HG02884 (cell line): ENCODE measurements around the gene RBM44.
"Not testable (repeated sequence)": the region's sequence is repeated elsewhere in the genome, so short reads cannot be mapped to it uniquely, and the experiment has no call there.

Experiments
- ATAC-seq: cut with Tn5 transposase; IDR thresholded peaks from one replicate; pipeline ENCODE4 v1.9.1; 2021; ENCODE audit warnings: mild to moderate bottlenecking, moderate library complexity; ENCODE audit not compliant: unreplicated experiment

The RBM44 gene

GRCh38 chr2:237798236-237799059, at the start of gene RBM44:
Gene RBM44 (plus strand): TSS chr2:237798779. CDS start chr2:237813610, 14,831 bp downstream.
- ATAC-seq = no peak

DNA sequence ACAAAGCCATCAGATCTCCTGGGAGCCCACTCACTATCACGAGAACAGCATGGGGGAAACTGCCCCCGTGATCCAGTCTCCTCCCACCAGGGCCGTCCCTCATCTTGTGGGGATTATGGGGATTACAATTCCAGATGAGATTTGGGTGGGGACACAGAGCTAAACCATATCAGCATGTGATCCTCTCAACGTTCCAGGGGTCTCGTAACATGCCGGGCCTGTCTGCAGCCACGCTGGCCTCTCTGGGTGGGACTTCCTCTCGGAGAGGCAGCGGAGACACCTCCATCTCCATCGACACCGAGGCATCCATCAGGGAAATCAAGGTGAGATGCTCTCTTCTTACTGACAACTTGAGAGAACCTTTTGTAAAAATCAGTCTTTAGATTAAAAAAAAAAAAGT, 49.6 kb upstream of the RBM44 start:
- no peak for ATAC-seq

DNA sequence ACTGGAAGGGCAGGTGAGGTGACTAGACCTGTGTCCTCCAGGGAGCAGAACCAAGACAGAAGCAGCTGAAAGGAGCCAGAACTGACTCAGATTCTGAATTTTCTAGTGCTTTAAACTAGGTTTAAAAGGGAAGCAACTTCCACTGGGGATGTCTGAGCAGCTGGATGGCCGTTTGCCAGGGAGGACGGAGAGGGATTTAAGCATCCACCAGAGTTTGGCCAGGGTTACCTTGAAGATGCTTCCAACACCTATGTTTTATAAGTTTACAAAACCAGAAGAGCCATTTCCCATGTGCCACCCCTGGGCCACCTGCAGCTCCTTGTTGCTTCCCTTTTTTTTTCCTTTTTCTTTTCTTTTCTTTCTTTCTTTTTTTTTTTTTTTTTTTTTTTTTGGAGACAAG, 48.6 kb upstream of the RBM44 start:
- no peak for ATAC-seq

DNA sequence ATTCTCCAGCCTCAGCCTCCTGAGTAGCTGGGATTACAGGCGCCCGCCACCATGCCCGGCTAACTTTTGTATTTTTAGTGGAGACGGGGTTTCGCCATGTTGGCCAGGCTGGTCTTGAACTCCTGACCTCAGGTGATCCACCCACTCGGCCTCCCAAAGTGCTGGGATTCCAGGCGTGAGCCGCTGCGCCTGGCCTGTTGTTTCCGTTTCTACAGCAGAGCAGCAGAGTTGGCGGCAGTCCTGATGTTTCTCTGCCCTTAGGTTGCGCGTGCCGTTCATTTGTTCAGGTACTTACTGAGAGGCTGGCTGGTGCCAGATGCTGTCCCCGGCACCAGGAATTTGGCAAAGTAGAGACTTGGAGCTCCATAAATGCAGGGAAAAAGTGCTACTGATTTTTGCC, 48.1 kb upstream of the RBM44 start:
- not testable (repeated sequence) for ATAC-seq

DNA sequence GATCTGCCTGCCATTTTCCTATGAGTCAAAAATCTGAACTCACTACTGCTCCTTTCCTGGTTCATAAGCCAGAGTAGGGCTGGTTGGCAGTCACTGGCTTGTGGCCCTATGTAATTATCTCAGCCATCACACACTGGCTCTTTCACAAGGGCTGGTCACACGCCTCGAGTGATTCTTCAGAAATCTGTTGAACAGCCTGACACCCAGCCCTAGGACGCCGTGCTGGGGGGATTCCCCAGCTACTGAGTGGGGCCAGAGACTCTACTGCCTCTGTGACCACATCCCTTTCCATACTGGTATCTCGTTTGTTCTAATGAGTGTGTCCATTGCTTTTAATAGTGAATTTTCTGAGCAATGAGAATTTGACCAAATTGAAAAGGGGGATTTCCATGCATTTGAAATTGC, 45.8 kb upstream of the RBM44 start:
- peak; percentile 99 for ATAC-seq

DNA sequence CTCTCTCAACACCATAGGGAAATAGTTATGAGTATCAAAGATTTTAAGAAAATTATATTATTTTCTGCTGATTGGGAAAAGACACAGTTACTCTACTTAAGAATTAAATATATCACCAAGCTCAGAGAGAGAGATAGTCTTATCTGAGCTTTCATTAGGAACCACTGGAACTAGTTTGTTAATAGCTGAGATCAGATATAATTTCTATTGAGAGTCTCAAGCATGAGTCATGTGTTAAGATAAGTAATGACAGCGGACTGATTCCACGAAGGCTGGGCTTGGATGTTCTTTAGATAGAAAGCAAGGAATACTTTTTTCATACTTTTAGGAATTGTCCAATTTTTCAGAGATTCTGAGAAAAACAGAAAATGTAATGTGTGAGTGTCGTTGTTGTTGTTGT, 44.4 kb upstream of the RBM44 start:
- ATAC-seq = no peak

DNA sequence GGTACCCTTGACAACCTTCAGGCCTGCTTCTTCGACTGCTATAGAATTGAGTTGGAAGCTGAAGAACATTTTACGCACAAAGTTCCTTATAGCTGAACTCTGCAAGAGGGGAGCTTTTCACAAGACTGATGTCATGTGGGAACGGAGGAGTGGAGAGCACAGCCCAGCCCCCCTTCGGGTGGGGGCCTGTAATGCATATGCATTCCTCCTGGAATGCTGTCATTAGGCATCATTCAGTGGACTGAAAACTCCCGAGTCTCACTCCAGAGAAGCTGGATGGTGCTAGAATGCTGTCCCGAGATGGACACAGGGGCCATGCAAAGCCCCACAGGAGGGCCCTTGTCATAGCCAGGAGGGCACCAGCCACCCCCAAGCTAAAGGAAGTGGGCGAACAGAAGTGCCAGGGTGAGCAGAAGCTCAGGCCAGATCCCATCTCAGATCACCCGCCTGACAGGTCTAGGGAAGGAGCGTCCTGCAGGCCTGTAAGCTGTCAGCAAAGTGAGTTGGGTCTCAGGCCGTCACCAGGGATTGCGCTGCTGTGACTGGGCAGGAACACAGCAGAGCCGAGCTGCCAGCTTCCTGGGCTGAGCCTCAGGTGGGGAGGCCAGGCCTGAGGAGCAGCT, 43.8 kb upstream of the RBM44 start:
- no peak for ATAC-seq

GRCh38 chr2:237757616-237758015, 41.0 kb upstream of the RBM44 start:
- no peak for ATAC-seq

GRCh38 chr2:237758185-237758584, 40.4 kb upstream of the RBM44 start:
- no peak for ATAC-seq

DNA sequence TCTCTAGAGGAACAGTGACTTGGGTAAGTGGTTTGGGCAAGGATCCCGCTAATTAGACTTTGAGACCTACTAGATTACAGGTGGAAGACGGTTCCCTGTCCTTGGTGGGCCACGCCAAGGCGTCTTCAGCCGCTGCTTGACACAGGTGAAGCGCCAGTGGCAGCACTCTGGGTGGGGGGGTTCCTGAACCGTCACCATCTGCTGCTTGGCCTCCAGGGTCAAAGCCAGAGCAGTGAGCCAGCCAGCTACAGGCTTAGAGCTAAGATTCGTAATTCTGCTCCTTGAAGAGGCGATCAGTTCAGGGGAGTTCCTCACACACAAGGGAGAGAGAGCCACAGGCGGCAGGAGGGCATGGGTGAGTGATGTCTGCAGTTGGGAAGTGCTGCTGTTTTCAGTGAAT, 39.4 kb upstream of the RBM44 start:
- ATAC-seq = no peak

DNA sequence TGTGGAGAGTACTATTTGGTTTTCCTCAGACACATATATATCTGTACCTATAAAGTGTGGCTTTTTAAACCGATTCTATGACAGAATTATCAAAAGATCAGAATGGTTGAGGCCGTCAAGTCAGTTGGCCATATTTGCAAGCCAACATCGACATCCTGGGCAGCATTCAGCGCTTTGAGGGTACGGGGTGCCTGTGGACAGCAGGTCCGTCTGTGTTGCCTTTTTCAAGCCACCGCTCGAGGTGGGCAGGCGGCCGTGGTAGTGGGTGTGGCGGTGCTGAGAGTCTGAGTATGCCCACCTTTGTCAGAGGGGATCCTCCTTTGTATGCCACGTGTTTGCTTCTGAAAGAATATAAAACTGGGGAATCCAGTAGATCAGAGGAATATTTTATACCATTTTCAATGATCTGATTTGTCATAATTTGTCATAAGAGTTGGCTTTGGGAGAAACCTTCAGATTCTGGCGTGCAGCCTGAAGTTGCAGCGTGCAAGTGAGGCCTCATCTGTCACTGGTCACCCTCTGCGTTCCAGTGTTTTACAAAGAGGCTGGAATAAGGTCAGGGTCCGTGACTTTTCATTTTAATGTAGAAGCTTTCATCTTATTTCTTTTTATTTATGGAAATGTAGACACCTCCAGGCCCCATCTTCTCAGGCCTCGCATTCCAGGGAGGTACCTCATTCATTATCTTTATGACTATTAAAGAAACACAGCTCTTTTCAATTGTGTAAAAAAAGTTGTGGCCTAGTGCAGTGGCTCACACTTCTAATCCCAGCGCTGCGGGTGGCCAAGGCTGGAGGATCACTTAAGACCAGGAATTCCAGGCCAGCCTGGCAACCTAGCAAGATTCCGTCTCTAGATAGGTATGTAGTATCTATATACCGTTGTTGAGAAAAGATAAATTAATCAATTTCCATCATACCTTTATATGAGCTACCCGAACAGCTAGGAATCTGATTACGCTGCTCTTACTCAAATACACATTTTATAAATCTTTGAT, 37.8 kb upstream of the RBM44 start:
- no peak for ATAC-seq

DNA sequence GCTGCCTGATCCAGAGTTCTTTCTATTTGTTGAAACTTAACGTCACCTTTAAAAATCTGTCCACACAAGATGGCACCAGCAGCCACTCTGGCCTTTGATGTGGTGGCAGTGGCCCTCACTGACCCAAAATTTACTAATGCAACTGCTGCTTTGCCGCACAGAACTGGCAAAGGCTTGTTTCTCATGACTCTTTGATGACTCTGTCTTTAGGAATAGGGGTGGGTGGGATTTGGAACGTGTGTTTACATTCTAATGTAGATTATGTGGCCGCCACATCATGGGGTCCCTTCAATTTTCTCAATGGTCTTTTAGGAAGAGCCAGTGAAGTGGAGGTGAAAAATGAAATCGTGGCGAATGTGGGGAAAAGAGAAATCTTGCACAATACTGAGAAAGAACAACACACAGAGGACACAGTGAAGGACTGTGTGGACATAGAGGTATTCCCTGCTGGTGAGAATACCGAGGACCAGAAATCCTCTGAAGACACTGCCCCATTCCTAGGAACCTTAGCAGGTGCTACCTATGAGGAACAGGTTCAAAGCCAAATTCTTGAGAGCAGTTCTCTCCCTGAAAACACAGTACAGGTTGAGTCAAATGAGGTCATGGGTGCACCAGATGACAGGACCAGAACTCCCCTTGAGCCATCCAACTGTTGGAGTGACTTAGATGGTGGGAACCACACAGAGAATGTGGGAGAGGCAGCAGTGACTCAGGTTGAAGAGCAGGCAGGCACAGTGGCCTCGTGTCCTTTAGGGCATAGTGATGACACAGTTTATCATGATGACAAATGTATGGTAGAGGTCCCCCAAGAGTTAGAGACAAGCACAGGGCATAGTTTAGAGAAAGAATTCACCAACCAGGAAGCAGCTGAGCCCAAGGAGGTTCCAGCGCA, 36.0 kb upstream of the RBM44 start:
- ATAC-seq = not testable (repeated sequence)

GRCh38 chr2:237763812-237764211, 34.8 kb upstream of the RBM44 start:
- ATAC-seq = no peak

- ATAC-seq = not testable (repeated sequence)
Measured at GRCh38 chr2:237765122-237765521, 33.5 kb upstream of the RBM44 start.

DNA sequence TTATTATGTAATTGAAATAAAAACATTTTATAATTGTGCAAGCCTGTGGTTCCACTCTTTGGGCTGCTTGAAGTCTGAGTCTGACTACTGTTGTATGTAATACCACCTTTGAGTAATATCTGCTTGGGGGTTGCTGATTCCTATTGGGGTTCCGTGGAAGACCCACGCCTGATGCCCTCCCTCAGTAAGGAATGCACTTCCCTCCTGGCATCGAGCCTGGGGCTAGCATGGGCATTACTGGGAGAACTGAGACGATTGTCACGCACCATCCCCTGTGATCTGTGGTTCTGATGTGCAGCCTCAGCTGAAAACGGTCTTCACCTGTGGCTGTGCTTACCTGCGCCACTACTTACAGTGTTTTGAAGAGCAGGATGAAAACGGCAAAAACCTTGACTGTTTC, 32.7 kb upstream of the RBM44 start:
- no peak for ATAC-seq

- ATAC-seq = no peak
Measured at GRCh38 chr2:237766340-237766739, 32.2 kb upstream of the RBM44 start.

DNA sequence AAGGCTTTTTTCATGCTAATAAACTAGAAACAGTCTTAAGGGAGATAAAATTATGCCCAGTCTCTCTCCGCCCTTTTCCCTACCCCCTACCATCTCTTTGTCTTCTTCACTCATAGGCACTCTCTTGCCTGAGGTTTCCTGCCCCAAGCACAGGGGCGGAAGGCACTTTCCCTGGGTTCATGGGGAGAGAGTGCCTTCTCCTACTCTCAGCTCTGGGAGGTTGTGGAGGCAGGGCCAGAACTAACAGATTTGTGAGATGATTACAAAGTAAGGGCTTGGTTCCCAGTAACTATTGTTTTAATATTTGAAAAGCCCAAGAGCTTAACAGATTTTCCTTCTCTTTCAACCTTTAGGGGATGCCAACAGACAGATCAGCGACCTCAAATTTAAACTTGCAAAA, 26.1 kb upstream of the RBM44 start:
- no peak for ATAC-seq

- no peak for ATAC-seq
Measured at GRCh38 chr2:237773826-237774225, 24.8 kb upstream of the RBM44 start.

- ATAC-seq = no peak
Measured at GRCh38 chr2:237774811-237775553, 23.6 kb upstream of the RBM44 start.

DNA sequence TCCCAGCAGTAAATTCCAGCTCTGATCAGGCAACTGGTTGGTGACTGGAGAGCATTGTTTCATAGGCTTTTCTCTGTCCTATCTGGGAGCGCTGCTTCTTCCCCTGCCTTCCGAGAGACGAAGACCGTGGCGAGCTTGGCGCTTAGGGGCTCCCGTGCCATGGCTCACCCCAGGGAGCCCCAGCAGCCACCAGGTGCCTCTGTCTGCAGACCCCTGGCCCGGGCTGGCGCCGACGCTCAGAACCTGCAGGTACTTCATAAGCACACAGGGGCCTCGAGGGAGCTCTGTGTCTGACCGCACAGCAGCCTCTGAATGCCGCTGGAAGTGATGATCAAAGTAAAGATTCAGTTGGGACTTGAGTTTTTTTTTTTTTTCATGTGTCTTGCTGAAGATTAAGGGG, 19.1 kb upstream of the RBM44 start:
- no peak for ATAC-seq
